HG03196 (cell line): ENCODE data around the gene OTOA.
"Not testable (repeated sequence)": the region's sequence is repeated elsewhere in the genome, so short reads cannot be mapped to it uniquely, and the experiment has no call there.

ENCODE experiments used
- ATAC-seq: cut with Tn5 transposase; IDR thresholded peaks from one replicate; pipeline ENCODE4 v1.9.1; 2021; ENCODE audit not compliant: unreplicated experiment

OTOA gene

GRCh38 chr16:21801538-21802374, 138.0 kb downstream of the OTOA start:
- ATAC-seq, result not testable (repeated sequence)

- not testable (repeated sequence) for ATAC-seq
Observed at GRCh38 chr16:21802375-21802663, 138.6 kb downstream of the OTOA start.
